ENCODE measurements around the gene NEK11. TPM values are rescaled to one million over a fixed set of nuclear protein-coding genes. Genes with fewer than 3 reads are reported as not detected.

NEK11 gene
- polyA plus RNA-seq, 3 donors = 0.31 to 0.56 (median 0.43) TPM

- no peaks in the 10 kb centered on the region for H3K9me3 ChIP-seq (replicated peaks in 1 of 2; ENCODE audit: control insufficient read depth in 1 of 2, insufficient read depth in 1 of 2, low read length in 2 of 2)
- H4K20me1 ChIP-seq (ENCODE audit: insufficient read depth, low read length) = no peaks in the 10 kb centered on the region
- H3K4me1 ChIP-seq (ENCODE audit: control insufficient read depth in 1 of 2, insufficient read depth in 2 of 2, low read length in 2 of 2) = no peaks in the 10 kb centered on the region
- WGBS (ENCODE audit: insufficient coverage) = no CpG with 5 or more reads among the region's 1 CpG
- H3K27me3 ChIP-seq (ENCODE audit: control insufficient read depth in 2 of 2, insufficient read depth in 2 of 2, low read length in 2 of 2) = no peaks in the 10 kb centered on the region
- no peak overlapping the region for H3K4me3 ChIP-seq (replicated peaks in 1 of 3; ENCODE audit: low read depth in 2 of 3, low read length in 3 of 3)
- intact Hi-C loops (cut with micrococcal nuclease) = loop anchor here in 1 of 2 donors (10.0 kb wide), 1 partner anchor 1001 kb away; the partner anchor contains the start of gene CPNE4
- H2AFZ ChIP-seq (ENCODE audit: insufficient read depth, low read depth, low read length, poor library complexity, severe bottlenecking) = peak overlapping the region; percentile 54
- H3K27ac Mint-ChIP-seq = no peak overlapping the region
- H3K4me1 Mint-ChIP-seq = no peaks in the 10 kb centered on the region
- no peak overlapping the region for H3K9ac ChIP-seq (ENCODE audit: insufficient read depth, low read length, poor library complexity, severe bottlenecking)
- H3K36me3 ChIP-seq (replicated peaks in 1 of 2; ENCODE audit: control insufficient read depth in 1 of 2, insufficient read depth in 2 of 2, low read length in 2 of 2) = no peaks in the 10 kb centered on the region
- H3K79me2 ChIP-seq (ENCODE audit: insufficient read depth, low read length) = no peaks in the 10 kb centered on the region
- no peaks in the 10 kb centered on the region for H3K36me3 Mint-ChIP-seq
- peaks cover 0 to 3% (median 0%) of the 10 kb centered on the region in 3 donors for H3K27me3 Mint-ChIP-seq (ENCODE audit: low read depth in 3 of 3)
- no peak overlapping the region for H3K4me3 Mint-ChIP-seq
- H3K4me2 ChIP-seq (replicated peaks; ENCODE audit: extremely low read depth, low read length, poor library complexity, severe bottlenecking) = no peak overlapping the region
- DNase-seq = peak; percentile 17 to 50 (median 23)
- no peak overlapping the region for H3K27ac ChIP-seq (ENCODE audit: low read depth in 1 of 2, low read length in 2 of 2)
- no peaks in the 10 kb centered on the region for H3K9me3 Mint-ChIP-seq
- peak; percentile 88 for TF ChIP-seq CTCF (IDR thresholded peaks at IDR 0.05)
These were observed 6.9 kb downstream of the NEK11 start for GRCh38 chr3:131033480-131034080.

- Histone ChIP-seq H3K36me3 (replicated peaks in 1 of 2; ENCODE audit: control insufficient read depth in 1 of 2, insufficient read depth in 2 of 2, low read length in 2 of 2) (no peaks in the 10 kb centered on the region), H3K27me3 (ENCODE audit: control insufficient read depth in 2 of 2, insufficient read depth in 2 of 2, low read length in 2 of 2) (no peaks in the 10 kb centered on the region), H2AFZ (ENCODE audit: insufficient read depth, low read depth, low read length, poor library complexity, severe bottlenecking) (no peak overlapping the region), H3K4me3 (replicated peaks in 1 of 3; ENCODE audit: low read depth in 2 of 3, low read length in 3 of 3) (no peak overlapping the region), H3K4me2 (replicated peaks; ENCODE audit: extremely low read depth, low read length, poor library complexity, severe bottlenecking) (no peak overlapping the region), H3K4me1 (ENCODE audit: control insufficient read depth in 1 of 2, insufficient read depth in 2 of 2, low read length in 2 of 2) (no peaks in the 10 kb centered on the region), H3K27ac (ENCODE audit: low read depth in 1 of 2, low read length in 2 of 2) (no peak overlapping the region), H3K9ac (ENCODE audit: insufficient read depth, low read length, poor library complexity, severe bottlenecking) (no peak overlapping the region), H3K9me3 (replicated peaks in 1 of 2; ENCODE audit: control insufficient read depth in 1 of 2, insufficient read depth in 1 of 2, low read length in 2 of 2) (no peaks in the 10 kb centered on the region), H4K20me1 (ENCODE audit: insufficient read depth, low read length) (no peaks in the 10 kb centered on the region), H3K79me2 (ENCODE audit: insufficient read depth, low read length) (no peaks in the 10 kb centered on the region)
- H3K9me3 Mint-ChIP-seq = no peaks in the 10 kb centered on the region
- no peak overlapping the region for H3K4me3 Mint-ChIP-seq
- no CpG with 5 or more reads among the region's 1 CpG for WGBS (ENCODE audit: insufficient coverage)
- peaks cover 3% of the 10 kb centered on the region for H3K4me1 Mint-ChIP-seq
- H3K36me3 Mint-ChIP-seq = no peaks in the 10 kb centered on the region
- H3K27me3 Mint-ChIP-seq (ENCODE audit: low read depth in 3 of 3) = peaks cover 0 to 3% (median 0%) of the 10 kb centered on the region in 3 donors
- no peak for DNase-seq
- H3K27ac Mint-ChIP-seq = no peak overlapping the region
- intact Hi-C loops (cut with micrococcal nuclease) = loop anchor here in 1 of 2 donors (10.0 kb wide), 1 partner anchor 998 kb away; the partner anchor contains the start of gene CPNE4
- TF ChIP-seq CTCF (IDR thresholded peaks at IDR 0.05) = no peak
These were observed 9.6 kb downstream of the NEK11 start for GRCh38 chr3:131036200-131036816.
